HEK293 (cell line): ENCODE data around the gene NAE1.

ENCODE experiments used
- BCL6B ChIP-seq: fragments of 450-650 bp; formaldehyde crosslinking; IDR thresholded peaks from 2 replicates; pipeline ENCODE4 v1.5.1; 2017; ENCODE audit warnings: missing biosample characterization, missing genetic modification characterization
- CTCF ChIP-seq: fragments of 450-650 bp; formaldehyde crosslinking; IDR thresholded peaks from 2 replicates; pipeline ENCODE4 v1.5.1; 2016; ENCODE audit warnings: missing biosample characterization, missing genetic modification characterization
- FEZF1 ChIP-seq: fragments of 450-650 bp; formaldehyde crosslinking; IDR thresholded peaks from 2 replicates; pipeline ENCODE4 v1.5.1; 2016; ENCODE audit warnings: missing biosample characterization, missing genetic modification characterization
- KLF1 ChIP-seq: fragments of 450-650 bp; formaldehyde crosslinking; IDR thresholded peaks from 2 replicates; pipeline ENCODE4 v1.5.1; 2016; ENCODE audit warnings: missing biosample characterization, missing genetic modification characterization
- KLF17 ChIP-seq: fragments of 450-650 bp; formaldehyde crosslinking; IDR thresholded peaks from 2 replicates; pipeline ENCODE4 v1.5.1; 2016; ENCODE audit warnings: missing biosample characterization, missing genetic modification characterization
- KLF8 ChIP-seq: fragments of 450-650 bp; formaldehyde crosslinking; IDR thresholded peaks from 2 replicates; pipeline ENCODE4 v1.5.1; 2016; ENCODE audit warnings: missing biosample characterization, missing genetic modification characterization
- KLF9 ChIP-seq: fragments of 450-650 bp; formaldehyde crosslinking; IDR thresholded peaks from 2 replicates; pipeline ENCODE4 v1.5.1; 2016; ENCODE audit warnings: missing biosample characterization, missing genetic modification characterization, low read depth
- OSR2 ChIP-seq: fragments of 450-650 bp; formaldehyde crosslinking; IDR thresholded peaks from 2 replicates; pipeline ENCODE4 v1.5.1; 2016; ENCODE audit warnings: missing biosample characterization, missing genetic modification characterization
- PRDM1 ChIP-seq: fragments of 450-650 bp; formaldehyde crosslinking; IDR thresholded peaks from 2 replicates; pipeline ENCODE4; 2016; ENCODE audit warnings: missing biosample characterization, missing genetic modification characterization
- SP3 ChIP-seq: fragments of 450-650 bp; formaldehyde crosslinking; IDR thresholded peaks from 2 replicates; pipeline ENCODE4 v1.5.1; 2016; ENCODE audit warnings: missing biosample characterization, missing genetic modification characterization
- SP7 ChIP-seq: fragments of 450-650 bp; formaldehyde crosslinking; IDR thresholded peaks from 2 replicates; pipeline ENCODE4 v1.5.1; 2016; ENCODE audit warnings: missing biosample characterization, missing genetic modification characterization
- TRIM28 ChIP-seq: IDR thresholded peaks from 2 replicates; pipeline ENCODE4 v1.6.1; 2011; ENCODE audit warnings: low read length, control low read depth, borderline replicate concordance
- ZBTB17 ChIP-seq: fragments of 450-650 bp; formaldehyde crosslinking; IDR thresholded peaks from 2 replicates; pipeline ENCODE4 v1.5.1; 2016; ENCODE audit warnings: missing biosample characterization, missing genetic modification characterization
- ZBTB21 ChIP-seq: fragments of 450-650 bp; formaldehyde crosslinking; IDR thresholded peaks from 2 replicates; pipeline ENCODE4 v1.5.1; 2017; ENCODE audit warnings: missing biosample characterization, missing genetic modification characterization
- ZBTB26 ChIP-seq: fragments of 450-650 bp; formaldehyde crosslinking; optimal IDR thresholded peaks from 2 replicates; pipeline ENCODE3; 2016; ENCODE audit warnings: missing biosample characterization, mild to moderate bottlenecking, missing genetic modification characterization
- ZBTB8A ChIP-seq: fragments of 450-650 bp; formaldehyde crosslinking; IDR thresholded peaks from 2 replicates; pipeline ENCODE4 v1.5.1; 2016; ENCODE audit warnings: missing biosample characterization, missing genetic modification characterization
- ZFHX2 ChIP-seq: fragments of 450-650 bp; formaldehyde crosslinking; conservative IDR thresholded peaks from 2 replicates; pipeline ENCODE4 v1.5.1; 2016; ENCODE audit warnings: missing biosample characterization, missing genetic modification characterization
- ZFP3 ChIP-seq: fragments of 450-650 bp; formaldehyde crosslinking; IDR thresholded peaks from 2 replicates; pipeline ENCODE4 v1.5.1; 2016; ENCODE audit warnings: low read depth, missing biosample characterization, missing genetic modification characterization
- ZFP69B ChIP-seq: fragments of 450-650 bp; formaldehyde crosslinking; IDR thresholded peaks from 2 replicates; pipeline ENCODE4 v1.5.1; 2016; ENCODE audit warnings: missing biosample characterization, missing genetic modification characterization
- ZNF335 ChIP-seq: fragments of 450-650 bp; formaldehyde crosslinking; conservative IDR thresholded peaks from 2 replicates; pipeline ENCODE4 v1.5.1; 2016; ENCODE audit warnings: missing biosample characterization, missing genetic modification characterization
- ZNF501 ChIP-seq: fragments of 450-650 bp; formaldehyde crosslinking; IDR thresholded peaks from 2 replicates; pipeline ENCODE4 v1.5.1; 2016; ENCODE audit warnings: missing biosample characterization, missing genetic modification characterization
- ZNF660 ChIP-seq: fragments of 450-650 bp; IDR thresholded peaks from 2 replicates; pipeline ENCODE4 v1.5.1; 2018; ENCODE audit warnings: missing biosample characterization, mild to moderate bottlenecking, missing genetic modification characterization
- ZNF664 ChIP-seq: fragments of 450-650 bp; formaldehyde crosslinking; IDR thresholded peaks from 2 replicates; pipeline ENCODE4 v1.5.1; 2016; ENCODE audit warnings: missing biosample characterization, missing genetic modification characterization
- ZNF692 ChIP-seq: fragments of 450-650 bp; formaldehyde crosslinking; IDR thresholded peaks from 2 replicates; pipeline ENCODE4 v1.5.1; 2016; ENCODE audit warnings: missing biosample characterization, missing genetic modification characterization
- ZNF76 ChIP-seq: fragments of 450-650 bp; formaldehyde crosslinking; IDR thresholded peaks from 2 replicates; pipeline ENCODE4; 2016; ENCODE audit warnings: low read depth, missing biosample characterization, missing genetic modification characterization, borderline replicate concordance
- ZNF791 ChIP-seq: fragments of 450-650 bp; formaldehyde crosslinking; IDR thresholded peaks from 2 replicates; pipeline ENCODE4 v1.5.1; 2016; ENCODE audit warnings: missing biosample characterization, missing genetic modification characterization
- ZXDB ChIP-seq: fragments of 450-650 bp; formaldehyde crosslinking; IDR thresholded peaks from 2 replicates; pipeline ENCODE4 v1.5.1; 2016; ENCODE audit warnings: missing biosample characterization, missing genetic modification characterization
- TF ChIP-seq, protein P1 (sequence below): fragments of 450-650 bp; formaldehyde crosslinking; IDR thresholded peaks from 2 replicates; pipeline ENCODE4 v1.5.1; 2016; ENCODE audit warnings: missing biosample characterization, missing genetic modification characterization
- TF ChIP-seq, protein P2 (sequence below): fragments of 450-650 bp; formaldehyde crosslinking; IDR thresholded peaks from 2 replicates; pipeline ENCODE4 v1.5.1; 2016; ENCODE audit warnings: missing biosample characterization, missing genetic modification characterization

NAE1 gene

DNA sequence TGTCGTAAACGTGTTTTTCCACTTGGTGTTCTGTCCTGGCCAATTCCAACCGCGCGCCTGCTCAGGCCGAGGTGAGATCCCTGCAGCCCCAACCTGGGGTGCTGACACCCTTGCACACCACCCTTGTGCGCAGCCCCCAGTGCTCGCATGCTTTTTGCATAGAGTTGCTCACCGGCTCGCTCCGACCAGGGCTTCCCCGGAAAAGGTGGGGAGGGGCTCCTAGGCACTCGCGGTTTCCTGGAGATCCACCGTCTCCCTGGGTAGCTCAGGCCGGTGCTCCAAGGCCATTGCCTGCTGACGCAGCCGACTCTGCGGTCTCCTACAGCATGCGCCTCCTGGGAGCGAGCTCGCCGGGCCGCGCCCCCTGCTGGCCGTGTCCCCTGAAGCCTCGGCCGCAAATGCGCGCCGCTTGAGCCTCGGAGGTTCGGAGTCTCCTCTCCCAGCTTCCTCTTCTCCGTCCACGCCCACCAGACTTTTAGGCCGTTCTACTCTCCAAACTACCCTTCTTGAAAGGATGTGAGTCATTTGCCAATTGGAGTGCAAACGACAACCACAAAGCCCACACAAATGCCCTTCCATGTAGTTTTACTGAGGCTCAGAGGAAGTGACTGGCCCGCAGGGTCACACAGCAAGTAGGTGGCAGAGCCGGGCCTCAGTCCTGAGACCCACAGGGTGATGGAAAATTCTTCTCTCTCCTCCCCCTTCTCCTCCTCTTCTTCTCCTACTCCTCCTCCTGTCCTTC, 42.3 kb upstream of the NAE1 start (continued):
- TF ChIP-seq KLF17 (peak; percentile 40; the same call in 1 of the 2 replicates), ZNF501 (tag by site-specific recombination) (peak; percentile 73), KLF1 (peak; percentile 25; the same call in 1 of the 2 replicates), FEZF1 (0 out of 2 replicates have a peak, but pooled peaks have one; percentile 18), ZFHX2 (peak; percentile 90), ZNF692 (peak; percentile 82), ZBTB21 (tag by site-specific recombination) (0 out of 2 replicates have a peak, but pooled peaks have one; percentile 20), ZNF791 (tag by site-specific recombination) (no peak), TRIM28 (peak; percentile 76; the same call in 1 of the 2 replicates), ZNF76 (tag by site-specific recombination) (0 out of 2 replicates have a peak, but pooled peaks have one; percentile 48), SP3 (tag by site-specific recombination) (peak; percentile 55), BCL6B (tag by site-specific recombination) (peak; percentile 54; the same call in 1 of the 2 replicates), ZBTB17 (peak; percentile 93), ZBTB8A (tag by site-specific recombination) (0 out of 2 replicates have a peak, but pooled peaks have one; percentile 15), ZNF660 (peak; percentile 96), ZXDB (tag by site-specific recombination) (peak; percentile 59; the same call in 1 of the 2 replicates), OSR2 (tag by site-specific recombination) (no peak), KLF9 (tag by site-specific recombination) (peak; percentile 93), CTCF (tag by site-specific recombination) (peak; percentile 98), SP7 (tag by site-specific recombination) (peak; percentile 80), KLF8 (no peak), ZNF335 (tag by site-specific recombination) (peak; percentile 65), ZFP69B (tag by site-specific recombination) (no peak), PRDM1 (0 out of 2 replicates have a peak, but pooled peaks have one; percentile 10), ZNF664 (tag by site-specific recombination) (no peak), ZFP3 (no peak), ZBTB26 (tag by site-specific recombination) (peak; percentile 81)
- TF ChIP-seq, protein P1, sequence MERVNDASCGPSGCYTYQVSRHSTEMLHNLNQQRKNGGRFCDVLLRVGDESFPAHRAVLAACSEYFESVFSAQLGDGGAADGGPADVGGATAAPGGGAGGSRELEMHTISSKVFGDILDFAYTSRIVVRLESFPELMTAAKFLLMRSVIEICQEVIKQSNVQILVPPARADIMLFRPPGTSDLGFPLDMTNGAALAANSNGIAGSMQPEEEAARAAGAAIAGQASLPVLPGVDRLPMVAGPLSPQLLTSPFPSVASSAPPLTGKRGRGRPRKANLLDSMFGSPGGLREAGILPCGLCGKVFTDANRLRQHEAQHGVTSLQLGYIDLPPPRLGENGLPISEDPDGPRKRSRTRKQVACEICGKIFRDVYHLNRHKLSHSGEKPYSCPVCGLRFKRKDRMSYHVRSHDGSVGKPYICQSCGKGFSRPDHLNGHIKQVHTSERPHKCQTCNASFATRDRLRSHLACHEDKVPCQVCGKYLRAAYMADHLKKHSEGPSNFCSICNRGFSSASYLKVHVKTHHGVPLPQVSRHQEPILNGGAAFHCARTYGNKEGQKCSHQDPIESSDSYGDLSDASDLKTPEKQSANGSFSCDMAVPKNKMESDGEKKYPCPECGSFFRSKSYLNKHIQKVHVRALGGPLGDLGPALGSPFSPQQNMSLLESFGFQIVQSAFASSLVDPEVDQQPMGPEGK: peak; percentile 61; the same call in 1 of the 2 replicates
- TF ChIP-seq, protein P2, sequence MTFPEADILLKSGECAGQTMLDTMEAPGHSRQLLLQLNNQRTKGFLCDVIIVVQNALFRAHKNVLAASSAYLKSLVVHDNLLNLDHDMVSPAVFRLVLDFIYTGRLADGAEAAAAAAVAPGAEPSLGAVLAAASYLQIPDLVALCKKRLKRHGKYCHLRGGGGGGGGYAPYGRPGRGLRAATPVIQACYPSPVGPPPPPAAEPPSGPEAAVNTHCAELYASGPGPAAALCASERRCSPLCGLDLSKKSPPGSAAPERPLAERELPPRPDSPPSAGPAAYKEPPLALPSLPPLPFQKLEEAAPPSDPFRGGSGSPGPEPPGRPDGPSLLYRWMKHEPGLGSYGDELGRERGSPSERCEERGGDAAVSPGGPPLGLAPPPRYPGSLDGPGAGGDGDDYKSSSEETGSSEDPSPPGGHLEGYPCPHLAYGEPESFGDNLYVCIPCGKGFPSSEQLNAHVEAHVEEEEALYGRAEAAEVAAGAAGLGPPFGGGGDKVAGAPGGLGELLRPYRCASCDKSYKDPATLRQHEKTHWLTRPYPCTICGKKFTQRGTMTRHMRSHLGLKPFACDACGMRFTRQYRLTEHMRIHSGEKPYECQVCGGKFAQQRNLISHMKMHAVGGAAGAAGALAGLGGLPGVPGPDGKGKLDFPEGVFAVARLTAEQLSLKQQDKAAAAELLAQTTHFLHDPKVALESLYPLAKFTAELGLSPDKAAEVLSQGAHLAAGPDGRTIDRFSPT (tag by site-specific recombination): peak; percentile 26; the same call in 1 of the 2 replicates
